HG03108 (cell line): ENCODE measurements around the gene FUZ.
A peak's percentile ranks its signal among the peaks of the same experiment; 100 is the strongest.

Source experiments
- ATAC-seq: cut with Tn5 transposase; IDR thresholded peaks from one replicate; pipeline ENCODE4 v1.9.1; 2021; ENCODE audit warnings: moderate library complexity; ENCODE audit not compliant: unreplicated experiment

The FUZ gene, protein sequence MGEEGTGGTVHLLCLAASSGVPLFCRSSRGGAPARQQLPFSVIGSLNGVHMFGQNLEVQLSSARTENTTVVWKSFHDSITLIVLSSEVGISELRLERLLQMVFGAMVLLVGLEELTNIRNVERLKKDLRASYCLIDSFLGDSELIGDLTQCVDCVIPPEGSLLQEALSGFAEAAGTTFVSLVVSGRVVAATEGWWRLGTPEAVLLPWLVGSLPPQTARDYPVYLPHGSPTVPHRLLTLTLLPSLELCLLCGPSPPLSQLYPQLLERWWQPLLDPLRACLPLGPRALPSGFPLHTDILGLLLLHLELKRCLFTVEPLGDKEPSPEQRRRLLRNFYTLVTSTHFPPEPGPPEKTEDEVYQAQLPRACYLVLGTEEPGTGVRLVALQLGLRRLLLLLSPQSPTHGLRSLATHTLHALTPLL

DNA sequence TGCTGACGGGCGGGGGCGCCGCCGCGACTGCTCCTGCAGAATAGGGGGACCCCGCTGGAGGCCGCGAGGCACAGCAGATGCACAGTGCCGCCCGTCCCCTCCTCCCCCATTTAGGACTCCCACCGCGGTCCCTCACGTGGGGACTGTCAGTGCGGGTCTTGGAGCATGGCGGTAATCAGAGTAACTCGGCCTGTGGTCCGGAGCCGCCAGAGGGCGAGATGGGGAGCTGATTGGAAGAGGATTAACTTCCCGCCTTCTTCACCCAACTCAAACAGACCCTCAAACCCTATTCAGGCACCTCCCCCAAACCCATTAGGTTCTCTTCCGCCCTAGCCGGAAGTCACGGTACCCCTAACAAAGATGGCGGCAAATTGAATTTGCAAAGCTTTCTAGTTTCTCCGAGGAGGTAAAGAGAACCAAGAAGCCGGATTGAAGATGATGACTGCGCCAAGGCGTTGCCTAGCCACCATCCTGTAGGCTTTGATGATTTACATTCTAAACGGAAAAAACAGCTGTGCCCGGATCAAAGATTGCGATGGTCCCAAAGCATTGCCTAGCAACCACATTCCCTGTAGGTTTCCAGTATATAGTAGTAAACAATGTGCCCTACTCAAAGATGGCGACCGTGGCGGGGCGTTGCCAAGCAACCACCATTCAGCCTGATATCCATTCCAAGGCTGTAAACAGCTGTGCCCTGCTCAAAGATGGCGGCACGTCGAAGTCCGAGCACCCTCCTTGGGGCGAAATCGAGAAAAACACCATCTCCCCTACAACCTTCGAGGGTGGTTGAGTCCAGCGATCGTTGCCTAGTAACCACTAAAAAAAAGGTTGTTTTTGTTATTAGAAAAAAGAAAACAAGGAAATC is at the start of gene FUZ:
Gene FUZ (minus strand): TSS at position 296 of the 865 bp plus-strand sequence. CDS start 186 bp downstream, at position 110.
- ATAC-seq: peak; percentile 39

DNA sequence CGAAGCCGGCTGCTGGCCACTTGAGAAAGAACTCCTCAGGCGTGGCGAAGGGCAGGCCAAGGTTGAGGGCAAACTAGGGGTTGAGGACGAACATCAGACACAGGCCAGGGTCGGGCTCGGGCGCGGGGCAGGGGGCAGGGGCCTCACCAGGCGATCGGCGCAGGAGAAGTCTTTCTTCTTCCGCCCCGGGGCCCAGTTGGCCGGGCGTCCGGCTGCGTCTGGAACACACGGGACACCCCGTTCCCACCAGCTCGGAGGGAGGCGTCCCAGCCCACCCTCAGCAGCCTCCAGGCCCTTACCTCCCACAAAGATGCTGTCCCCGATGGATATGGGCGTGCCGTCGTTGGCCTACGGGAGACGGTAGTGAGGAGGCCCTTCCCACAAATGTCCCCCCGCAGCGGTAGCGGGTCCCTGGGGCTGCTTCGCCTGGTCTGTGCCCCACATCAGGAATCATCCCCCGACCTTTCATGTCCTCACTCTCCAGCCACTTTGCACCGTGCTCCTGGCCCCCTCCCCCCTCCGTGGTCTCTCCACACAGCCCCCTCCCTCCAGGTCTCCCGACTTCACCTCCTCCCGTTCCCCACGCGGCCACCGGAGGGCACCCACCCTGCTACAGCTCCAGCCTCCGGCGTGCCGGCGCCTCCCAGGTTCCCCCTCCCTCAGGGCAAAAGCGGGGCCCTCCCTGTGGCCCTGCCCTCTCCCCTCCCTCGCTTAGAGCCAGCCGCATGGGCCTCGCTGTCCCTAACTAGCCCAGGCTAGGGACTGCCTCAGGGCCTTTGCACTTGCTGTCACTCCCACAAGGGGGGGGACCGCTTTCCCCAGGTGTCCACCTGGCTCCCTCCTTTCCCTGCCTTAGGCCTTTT is 49.5 kb upstream of the FUZ start:
- ATAC-seq: no peak

DNA sequence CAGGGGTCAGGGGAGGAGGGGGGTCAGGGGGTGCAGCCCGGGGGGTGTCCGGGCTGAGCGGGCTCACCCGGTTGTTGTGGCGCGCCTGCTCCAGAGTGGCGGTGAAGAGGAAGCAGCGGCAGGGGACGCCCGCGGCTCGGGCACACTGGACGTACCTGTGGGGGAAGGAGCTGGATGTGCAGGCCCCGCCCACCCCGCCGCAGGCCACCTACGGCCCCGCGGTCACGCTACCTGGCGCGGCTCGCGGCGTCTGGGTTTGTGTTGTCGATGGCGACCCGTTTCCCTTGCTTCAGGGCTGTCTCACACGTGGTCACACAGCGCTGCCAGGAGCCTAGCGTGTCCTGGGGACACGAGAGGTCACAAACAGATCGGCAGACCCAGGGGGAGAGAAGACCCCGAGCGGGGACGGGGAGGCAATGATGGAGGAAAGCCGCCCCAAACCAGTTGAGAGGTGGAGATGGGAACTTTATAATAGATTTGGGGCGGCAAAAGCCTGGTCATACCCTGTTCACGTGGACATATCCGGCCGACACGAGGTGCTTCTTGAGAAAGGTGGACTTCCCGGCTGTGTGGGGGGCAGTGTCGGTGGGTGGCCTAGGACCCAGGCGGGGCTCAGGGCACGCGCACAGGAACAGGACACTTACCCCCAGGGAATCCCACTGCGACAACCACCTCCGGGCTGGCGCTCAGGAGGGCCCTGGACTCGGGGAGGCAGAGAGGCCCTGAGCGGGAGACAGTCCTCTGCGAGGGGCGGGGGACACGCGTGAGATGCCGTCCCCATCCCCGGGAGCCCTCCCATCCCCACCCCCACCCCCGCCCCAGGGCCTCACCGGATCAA is 48.7 kb upstream of the FUZ start:
- ATAC-seq: no peak

DNA sequence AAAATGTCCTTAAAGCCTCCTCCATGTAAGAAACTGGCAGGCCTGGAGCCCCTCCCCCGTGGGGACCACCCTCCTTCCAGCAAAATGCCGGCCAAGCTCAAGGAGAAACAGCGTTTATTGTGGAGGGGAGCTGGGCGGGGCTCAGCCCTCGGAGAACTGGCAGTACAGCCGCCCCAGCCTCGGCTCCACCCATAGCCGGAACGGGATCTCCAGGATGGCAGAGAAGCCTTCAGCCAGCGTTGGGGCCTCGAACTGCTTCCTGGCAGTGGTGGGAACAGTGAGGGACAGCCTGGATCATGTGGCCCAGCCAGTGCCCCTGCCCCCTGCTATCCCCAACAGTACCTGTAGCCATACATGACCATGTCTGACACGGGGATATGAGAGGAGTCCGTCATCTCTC is 48.0 kb upstream of the FUZ start:
- no peak for ATAC-seq

DNA sequence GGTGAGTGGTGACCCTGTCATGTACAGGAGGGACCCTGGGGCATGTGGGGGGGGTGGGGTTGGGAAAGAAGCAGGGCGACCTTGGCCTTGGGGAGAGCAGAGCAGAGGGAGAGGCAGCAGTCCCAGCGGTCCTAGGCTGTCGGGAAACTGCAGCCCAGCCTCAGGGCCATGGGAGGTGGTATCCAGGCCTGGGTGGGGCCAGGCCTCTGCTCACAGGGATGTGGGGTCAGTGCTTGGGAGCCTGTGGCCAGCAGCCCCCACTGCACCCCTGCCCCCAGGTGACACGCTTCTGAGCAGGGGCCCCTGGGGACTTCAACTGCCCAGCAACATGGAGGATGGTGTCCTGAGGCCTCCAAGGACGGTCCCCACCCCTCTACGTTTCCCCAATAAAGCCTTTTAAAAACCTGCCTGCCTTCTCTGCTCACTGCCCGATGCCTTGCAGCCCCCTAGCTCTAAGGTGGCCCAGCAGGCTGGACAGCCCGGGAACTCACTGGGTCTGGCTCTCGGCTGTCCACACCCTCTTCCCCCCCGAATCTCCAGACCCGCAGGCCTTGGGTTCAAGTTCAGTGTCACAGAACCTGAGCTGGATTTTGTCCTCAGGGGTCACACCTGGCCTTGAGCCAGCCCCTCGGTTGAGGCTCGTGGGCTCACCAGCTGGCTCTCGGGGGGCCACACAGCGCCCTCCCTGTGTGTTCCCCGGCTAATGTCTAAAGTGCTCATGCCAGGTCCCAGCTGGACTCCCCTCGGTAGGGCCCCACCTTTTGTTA is 47.4 kb upstream of the FUZ start:
- ATAC-seq: no peak

DNA sequence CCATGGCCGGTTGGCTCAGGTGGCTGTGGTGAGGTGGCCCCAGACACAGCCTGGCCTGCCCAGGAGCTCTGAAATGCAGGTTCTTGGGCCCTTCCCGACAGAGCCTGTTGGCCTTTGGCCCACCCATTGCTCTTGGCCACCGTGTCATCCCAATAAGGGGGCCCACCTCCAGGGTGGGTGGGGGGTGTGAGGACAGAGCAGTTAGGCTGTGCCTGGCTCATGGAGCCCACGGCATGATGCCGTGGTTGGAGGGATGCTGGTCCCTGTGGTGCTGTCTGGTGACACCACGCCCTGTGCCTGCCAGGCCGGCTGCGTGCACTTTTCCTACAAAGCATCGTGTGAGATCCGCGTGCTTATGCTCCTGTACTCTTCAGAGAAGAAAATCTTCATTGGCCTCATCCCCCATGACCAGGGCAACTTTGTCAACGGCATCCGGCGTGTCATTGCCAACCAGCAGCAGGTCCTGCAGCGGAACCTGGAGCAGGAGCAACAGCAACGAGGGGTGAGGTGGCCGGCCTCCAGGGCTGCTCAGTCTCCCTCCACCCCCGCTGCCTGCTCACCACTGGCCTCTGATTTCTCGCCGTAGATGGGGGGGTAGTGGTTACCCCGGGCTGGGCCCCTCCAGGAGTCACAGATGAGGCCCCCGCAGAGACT is 46.7 kb upstream of the FUZ start:
- ATAC-seq: no peak

DNA sequence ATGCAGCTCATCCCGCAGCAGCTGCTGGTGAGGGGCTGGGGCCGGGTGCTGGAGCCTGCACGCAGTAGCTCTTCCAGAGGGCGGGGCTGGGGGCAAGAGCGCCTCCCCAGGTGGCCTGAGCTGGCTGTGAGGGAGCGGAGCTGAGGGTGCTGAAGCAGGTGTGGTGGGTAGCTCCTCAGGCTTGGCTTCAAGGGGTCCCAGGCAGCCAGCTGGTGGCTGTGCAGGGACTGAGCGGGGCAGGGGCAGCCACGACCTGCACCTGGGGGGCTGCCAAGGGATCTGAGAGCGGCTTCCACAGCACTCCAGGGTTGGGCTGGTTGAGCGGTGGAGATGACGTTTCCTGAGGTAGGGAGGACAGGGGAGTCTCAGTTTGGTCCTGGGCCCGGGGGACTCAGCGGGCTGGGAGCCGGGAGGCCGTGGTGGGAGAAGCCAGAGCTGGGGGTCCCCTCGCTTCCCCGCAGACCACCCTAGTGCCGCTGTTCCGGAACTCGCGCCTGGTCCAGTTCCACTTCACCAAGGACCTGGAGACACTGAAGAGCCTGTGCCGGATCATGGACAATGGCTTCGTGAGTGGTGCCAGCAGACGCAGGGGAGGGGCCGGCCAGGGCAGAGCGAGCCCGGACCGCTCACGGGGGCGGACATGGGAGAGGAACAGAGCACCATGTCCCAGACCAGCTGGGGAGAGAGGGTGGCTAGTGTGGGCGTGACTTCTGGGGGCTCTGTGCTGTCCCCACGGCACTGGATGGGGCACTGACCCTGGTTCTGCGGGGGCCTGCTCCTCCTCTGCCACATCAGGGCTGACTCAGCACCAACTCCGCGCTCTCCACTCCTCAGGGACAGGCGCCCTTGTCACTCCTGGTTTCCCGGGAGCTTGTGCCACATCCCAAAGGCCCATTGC is 45.2 kb upstream of the FUZ start:
- ATAC-seq: no peak

DNA sequence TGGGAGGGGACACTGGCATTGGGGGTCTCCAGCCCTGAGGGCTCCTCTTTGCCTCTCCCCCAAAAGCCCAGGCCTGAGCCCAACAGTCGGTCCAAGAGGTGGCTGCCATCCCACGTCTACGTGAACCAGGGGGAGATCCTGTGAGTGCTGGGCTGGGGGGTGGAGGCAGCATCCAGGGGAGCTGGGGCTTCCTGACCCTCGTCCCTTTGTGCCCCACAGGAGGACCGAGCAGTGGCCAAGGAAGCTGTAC is 44.7 kb upstream of the FUZ start:
- no peak for ATAC-seq

DNA sequence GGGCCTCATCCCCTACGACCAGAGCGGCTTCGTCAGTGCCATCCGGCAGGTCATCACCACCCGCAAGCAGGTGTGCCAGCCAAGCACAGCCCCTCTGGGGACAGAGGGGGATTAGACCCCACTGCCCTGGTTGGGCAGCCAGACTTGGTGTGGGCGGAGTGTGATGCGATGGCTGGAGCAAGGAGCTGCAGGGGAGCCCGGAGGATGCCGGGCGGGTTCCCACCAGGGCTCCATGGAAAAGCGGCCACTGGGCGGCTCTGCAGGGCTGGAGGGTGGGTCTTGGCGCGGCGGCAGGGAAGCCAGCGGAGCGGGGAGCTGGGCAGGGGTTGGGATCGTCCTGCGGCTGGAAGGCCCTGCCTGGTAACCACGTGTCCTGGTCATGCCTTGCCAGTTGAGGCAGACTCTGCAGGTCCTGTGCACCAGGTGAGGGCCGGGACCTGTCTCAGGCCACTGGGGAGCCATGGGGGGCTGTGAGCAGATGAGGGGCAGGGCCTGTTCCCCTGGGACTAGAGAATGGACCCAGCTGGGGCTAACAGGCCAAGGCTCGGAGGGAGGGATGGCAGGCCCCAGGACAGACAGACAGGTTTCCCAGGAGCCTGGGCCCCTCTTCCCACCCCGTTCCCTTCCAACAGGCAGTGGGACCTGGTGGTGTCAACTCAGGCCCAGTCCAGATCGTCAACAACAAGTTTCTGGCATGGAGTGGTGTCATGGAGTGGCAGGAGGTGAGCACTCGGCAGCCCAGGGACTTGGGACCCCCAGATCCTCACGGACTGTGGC is 44.2 kb upstream of the FUZ start:
- ATAC-seq: no peak

DNA sequence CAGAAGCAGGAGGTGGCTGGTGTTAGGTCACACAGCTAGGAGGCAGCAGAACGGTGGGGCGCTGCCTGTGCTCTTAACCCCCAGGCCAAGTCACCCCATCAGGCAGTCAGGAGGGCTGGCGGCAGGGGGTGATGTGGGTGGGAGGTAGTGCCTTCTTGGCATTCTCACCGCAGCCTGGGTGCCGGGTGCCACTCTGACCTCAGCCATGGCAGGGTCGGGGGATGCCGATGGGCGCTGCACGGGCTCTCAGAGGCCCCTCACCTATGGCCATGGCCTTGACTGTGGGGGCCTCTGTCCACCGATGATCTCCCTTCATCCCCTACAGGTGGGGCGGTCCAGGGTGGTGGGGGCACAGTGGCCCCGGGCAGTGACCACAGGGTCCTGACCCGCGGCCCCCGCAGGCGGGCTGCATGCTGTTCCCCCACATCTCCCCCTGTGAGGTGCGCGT is 43.5 kb upstream of the FUZ start:
- no peak for ATAC-seq

DNA sequence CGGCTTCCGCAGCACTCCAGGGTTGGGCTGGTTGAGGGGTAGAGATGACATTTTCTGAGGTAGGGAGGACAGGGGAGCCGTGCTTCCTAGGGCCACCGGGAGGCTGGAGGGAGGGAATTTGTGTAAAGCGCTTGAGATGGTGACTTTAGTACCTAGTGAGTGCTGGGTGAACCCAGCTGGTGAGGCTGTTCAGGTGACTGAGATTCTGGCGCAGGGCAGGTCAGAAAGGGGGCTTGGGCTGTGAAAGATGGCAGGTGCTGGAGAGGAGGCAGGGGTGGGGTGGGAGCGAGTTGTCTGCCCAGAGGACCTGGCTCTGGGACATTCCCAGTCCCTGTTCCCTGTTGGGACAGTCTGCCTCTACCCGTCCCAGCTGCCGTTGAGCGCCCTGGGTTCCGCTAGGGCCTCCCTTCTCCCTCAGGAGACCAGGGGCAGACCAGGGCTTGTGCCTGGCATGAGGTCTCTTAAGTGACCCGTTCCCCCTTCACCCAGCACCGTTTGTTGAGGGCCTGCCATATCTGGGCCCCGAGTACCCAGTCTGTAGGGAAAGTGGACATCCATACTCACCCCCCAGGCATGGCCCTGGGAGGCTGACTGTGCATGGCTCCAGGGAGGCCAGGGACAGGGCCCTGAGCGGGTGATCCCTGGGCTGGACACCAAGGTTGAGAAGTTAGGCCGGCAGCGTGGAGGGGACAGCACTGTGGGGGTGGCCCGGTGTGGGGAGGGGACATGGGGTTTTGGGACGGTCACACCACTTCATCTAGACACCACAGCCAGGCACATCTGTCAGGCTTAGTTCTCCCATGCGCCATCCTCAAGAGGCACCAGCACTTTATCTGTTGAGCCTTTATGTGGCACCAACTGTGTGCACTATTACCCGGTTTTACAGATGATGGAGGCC is 42.8 kb upstream of the FUZ start:
- ATAC-seq: no peak

DNA sequence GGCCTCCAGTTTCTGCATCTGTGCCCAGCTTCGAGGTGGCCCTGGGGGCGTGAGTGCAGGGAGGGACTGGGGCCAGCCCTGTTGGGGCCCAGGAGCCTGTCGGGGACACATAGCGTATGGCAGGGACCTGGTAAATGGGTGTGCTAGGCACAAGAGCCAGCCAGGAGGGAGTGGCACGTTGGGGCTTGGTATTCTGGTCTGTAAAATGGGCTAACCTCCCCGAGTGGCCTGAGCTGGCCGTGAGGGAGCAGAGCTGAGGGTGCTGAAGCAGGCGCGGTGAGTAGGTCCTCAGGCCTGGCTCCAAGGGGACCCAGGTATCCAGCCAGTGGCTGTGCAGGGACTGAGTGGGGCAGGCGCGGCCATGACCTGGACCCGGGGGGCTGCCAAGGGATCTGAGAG is 42.2 kb upstream of the FUZ start:
- ATAC-seq: no peak

DNA sequence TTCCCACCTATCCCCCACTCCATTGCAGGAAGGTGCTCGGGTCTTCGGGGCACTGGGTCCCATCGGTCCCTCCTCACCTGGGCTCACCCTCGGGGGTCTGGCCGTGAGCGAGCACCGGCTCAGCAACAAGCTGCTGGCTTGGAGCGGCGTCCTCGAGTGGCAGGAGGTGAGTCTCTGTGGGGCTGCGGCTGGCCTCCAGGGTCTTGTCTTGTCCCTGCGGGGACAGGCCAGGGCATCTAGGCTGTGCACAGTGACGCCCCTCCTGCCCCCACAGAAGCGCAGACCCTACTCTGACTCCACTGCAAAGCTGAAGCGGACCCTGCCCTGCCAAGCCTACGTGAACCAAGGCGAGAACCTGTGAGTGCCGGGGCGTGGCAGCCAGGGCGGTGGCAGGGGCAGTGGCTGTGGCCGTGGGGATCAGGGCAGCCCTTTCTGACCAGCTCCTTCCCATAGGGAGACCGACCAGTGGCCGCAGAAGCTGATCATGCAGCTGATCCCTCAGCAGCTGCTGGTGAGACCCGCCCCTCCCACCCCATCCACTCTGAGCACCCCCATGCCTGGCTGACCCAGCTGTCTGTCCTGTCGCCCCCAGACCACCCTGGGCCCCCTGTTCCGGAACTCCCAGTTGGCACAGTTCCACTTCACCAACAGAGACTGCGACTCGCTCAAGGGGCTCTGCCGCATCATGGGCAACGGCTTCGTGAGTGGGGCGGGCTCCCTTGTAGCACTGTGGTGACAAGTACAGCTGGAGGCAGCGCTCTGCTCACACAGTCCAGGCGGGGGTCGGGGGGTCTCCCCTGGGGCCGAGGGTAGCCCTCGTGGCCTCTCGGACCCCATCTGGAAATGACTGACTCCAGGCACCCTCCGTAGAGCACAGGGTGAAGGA is 41.5 kb upstream of the FUZ start:
- no peak for ATAC-seq

DNA sequence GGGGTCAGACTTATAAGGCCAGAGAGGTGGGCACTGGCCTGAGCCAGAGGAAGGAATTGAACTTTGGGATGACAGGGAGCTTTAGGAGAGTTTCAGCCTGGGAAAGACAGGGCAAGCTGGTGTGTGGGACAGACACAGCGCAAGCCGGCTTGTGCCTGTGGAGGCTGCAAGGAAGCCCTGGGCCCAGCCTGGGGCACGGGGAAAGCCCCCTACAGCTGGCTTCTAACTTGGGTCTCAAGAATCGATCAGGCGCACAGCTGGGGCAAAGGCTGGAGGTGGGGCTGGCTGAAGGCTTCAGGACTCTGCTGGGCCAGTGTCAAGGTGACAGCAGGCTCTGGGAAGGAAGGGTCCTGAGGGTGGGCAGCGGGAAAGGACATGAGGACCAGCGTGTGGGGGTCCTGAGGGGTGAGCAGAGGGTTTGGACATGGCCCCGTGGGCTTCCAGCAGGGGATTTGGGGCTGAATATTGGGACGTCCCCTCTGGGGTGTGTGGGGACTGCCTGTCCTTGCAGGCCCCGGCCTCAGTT is 40.8 kb upstream of the FUZ start:
- no peak for ATAC-seq

DNA sequence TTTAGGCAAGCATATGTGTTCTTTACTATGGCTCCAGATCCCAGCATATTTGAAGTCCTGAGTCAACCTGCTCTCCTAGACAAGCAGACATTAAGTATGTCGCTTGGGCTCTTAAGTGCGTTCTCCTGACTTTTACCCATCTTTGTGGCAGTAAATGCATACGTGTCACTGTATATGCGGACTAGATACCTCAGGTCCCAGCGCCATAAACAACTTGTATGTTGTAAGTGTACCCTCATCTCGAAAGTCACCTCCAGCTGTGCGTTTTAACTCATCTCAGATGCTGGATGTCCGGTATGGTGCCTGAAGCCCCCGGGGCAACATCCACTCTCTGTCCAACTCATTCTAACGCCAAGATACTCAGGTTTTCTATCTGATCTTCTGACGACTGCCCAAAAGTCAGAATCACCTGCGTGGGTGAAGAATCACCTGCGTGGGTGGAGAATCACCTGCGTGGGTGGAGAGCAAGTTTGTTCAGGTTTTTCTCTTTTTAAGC is 39.6 kb upstream of the FUZ start:
- no peak for ATAC-seq
